ENCODE results near the gene PPHLN1. TPM values are rescaled to one million over a fixed set of nuclear protein-coding genes. Genes with fewer than 3 reads are reported as not detected.

The PPHLN1 gene
- total RNA-seq, 4 donors from 2014 or later = 39.5 to 45.5 (median 41.7) TPM

GRCh38 chr12:42365486-42365885 is 39.5 kb downstream of the PPHLN1 start:
- no peak for DNase-seq (ENCODE audit: low spot score in 2 of 2)
- no peak overlapping the region for H3K4me3 ChIP-seq (ENCODE audit: low read depth, poor library complexity, severe bottlenecking)
- WGBS, 2 donors = 97 to 98% methylated on average over 5 of the region's 5 CpGs
- intact Hi-C loops (cut with DNase I; ENCODE audit: low total_unique reads) = no loop called here
- TF ChIP-seq CTCF (IDR thresholded peaks at IDR 0.05) (no peak), POLR2A (IDR thresholded peaks at IDR 0.05) (no peak)

GRCh38 chr12:42370013-42370412 is 44.0 kb downstream of the PPHLN1 start:
- DNase-seq (ENCODE audit: low spot score in 2 of 2) = no peak
- intact Hi-C loops (cut with DNase I; ENCODE audit: low total_unique reads) = no loop called here
- 71 to 76% methylated on average over 4 of the region's 4 CpGs for WGBS, 2 donors
- H3K4me3 ChIP-seq (ENCODE audit: low read depth, poor library complexity, severe bottlenecking) = no peak overlapping the region
- TF ChIP-seq POLR2A (IDR thresholded peaks at IDR 0.05) = no peak
- no peak for TF ChIP-seq CTCF (IDR thresholded peaks at IDR 0.05)

GRCh38 chr12:42372154-42372791 is 46.3 kb downstream of the PPHLN1 start:
- WGBS, 2 donors = 85 to 91% methylated on average over 2 of the region's 2 CpGs
- TF ChIP-seq POLR2A (IDR thresholded peaks at IDR 0.05) = no peak
- TF ChIP-seq CTCF (IDR thresholded peaks at IDR 0.05) = no peak
- DNase-seq (ENCODE audit: low spot score in 2 of 2) = no peak
- no peak overlapping the region for H3K4me3 ChIP-seq (ENCODE audit: low read depth, poor library complexity, severe bottlenecking)
- intact Hi-C loops (cut with DNase I; ENCODE audit: low total_unique reads) = no loop called here

GRCh38 chr12:42373669-42374068 is 47.7 kb downstream of the PPHLN1 start:
- H3K4me3 ChIP-seq (ENCODE audit: low read depth, poor library complexity, severe bottlenecking) = no peak overlapping the region
- TF ChIP-seq POLR2A (IDR thresholded peaks at IDR 0.05) (no peak), CTCF (IDR thresholded peaks at IDR 0.05) (no peak)
- DNase-seq (ENCODE audit: low spot score in 2 of 2) = no peak
- intact Hi-C loops (cut with DNase I; ENCODE audit: low total_unique reads) = no loop called here

- 98 to 100% methylated on average over 1 of the region's 1 CpG for WGBS, 2 donors
- TF ChIP-seq CTCF (IDR thresholded peaks at IDR 0.05) (no peak), POLR2A (IDR thresholded peaks at IDR 0.05) (no peak)
- H3K4me3 ChIP-seq (ENCODE audit: low read depth, poor library complexity, severe bottlenecking) = no peak overlapping the region
- intact Hi-C loops (cut with DNase I; ENCODE audit: low total_unique reads) = no loop called here
- DNase-seq (ENCODE audit: low spot score in 2 of 2) = no peak
Observed at GRCh38 chr12:42380733-42381132, 54.8 kb downstream of the PPHLN1 start.

Measured in lower leg skin (tissue), 4 donors.